Medulla oblongata (tissue), 1 donor: ENCODE results near the gene KYNU.
A peak's percentile ranks its signal among the peaks of the same experiment; 100 is the strongest.
"Not testable (repeated sequence)": the region's sequence is repeated elsewhere in the genome, so short reads cannot be mapped to it uniquely, and the experiment has no call there.

ENCODE experiments used
- DNase-seq: peaks from one replicate; pipeline ENCODE4 v3.0.0-alpha.2; 2015; ENCODE audit errors: extremely low spot score

KYNU gene

GRCh38 chr2:143026411-143027054 lies 149.1 kb downstream of the KYNU start:
- peak; percentile 46 for DNase-seq

- DNase-seq: no peak
These were observed 151.7 kb downstream of the KYNU start for GRCh38 chr2:143029141-143029540.

- peak; percentile 69 for DNase-seq
These were observed 152.7 kb downstream of the KYNU start for GRCh38 chr2:143030127-143030526.

GRCh38 chr2:143034292-143035074 lies 157.0 kb downstream of the KYNU start:
- DNase-seq: peak; percentile 91

- no peak for DNase-seq
These were observed 174.0 kb downstream of the KYNU start for GRCh38 chr2:143051465-143051864.

GRCh38 chr2:143053437-143053836 lies 176.0 kb downstream of the KYNU start:
- DNase-seq: not testable (repeated sequence)

GRCh38 chr2:143056550-143056949 lies 179.1 kb downstream of the KYNU start:
- DNase-seq: no peak

- DNase-seq: no peak
These were observed 181.4 kb downstream of the KYNU start for GRCh38 chr2:143058851-143059250.

- no peak for DNase-seq
These were observed 186.2 kb downstream of the KYNU start for GRCh38 chr2:143063612-143064200.

- DNase-seq: no peak
These were observed 190.6 kb downstream of the KYNU start for GRCh38 chr2:143068094-143068493.

GRCh38 chr2:143068509-143068908 lies 191.0 kb downstream of the KYNU start:
- no peak for DNase-seq

- no peak for DNase-seq
These were observed 193.2 kb downstream of the KYNU start for GRCh38 chr2:143070704-143071103.

- no peak for DNase-seq
These were observed 193.9 kb downstream of the KYNU start for GRCh38 chr2:143071185-143071876.

- DNase-seq: not testable (repeated sequence)
These were observed 197.4 kb downstream of the KYNU start for GRCh38 chr2:143074913-143075312.

- DNase-seq: no peak
These were observed 198.2 kb downstream of the KYNU start for GRCh38 chr2:143075711-143076110.

- no peak for DNase-seq
These were observed 200.6 kb downstream of the KYNU start for GRCh38 chr2:143078104-143078503.

GRCh38 chr2:143081616-143082015 lies 204.2 kb downstream of the KYNU start:
- no peak for DNase-seq

GRCh38 chr2:143083636-143084035 lies 206.2 kb downstream of the KYNU start:
- no peak for DNase-seq

GRCh38 chr2:143084462-143084861 lies 207.0 kb downstream of the KYNU start:
- DNase-seq: no peak

GRCh38 chr2:143085125-143085784 lies 207.8 kb downstream of the KYNU start:
- no peak for DNase-seq

- no peak for DNase-seq
These were observed 209.6 kb downstream of the KYNU start for GRCh38 chr2:143087033-143087432.

- DNase-seq: no peak
These were observed 210.9 kb downstream of the KYNU start for GRCh38 chr2:143088388-143088787.
